NCI-H1436 (cell line): Measurements from ENCODE around the gene PPP1R1B.

Source experiments
- DNase-seq: peaks from one replicate; lab custom pipeline; 2025; lab: John Stamatoyannopoulos, UW

Gene PPP1R1B

GRCh38 chr17:39667945-39668924 is 41.5 kb downstream of the PPP1R1B start, which contains the start of gene PNMT:
PNMT (plus strand) TSS chr17:39668453; CDS start chr17:39668476, 23 bp downstream.
- peak; percentile 71 for DNase-seq

GRCh38 chr17:39669897-39670735 is 43.4 kb downstream of the PPP1R1B start:
- DNase-seq = no peak

- DNase-seq = no peak
Measured at GRCh38 chr17:39670746-39671145, 44.0 kb downstream of the PPP1R1B start.

GRCh38 chr17:39671651-39672521 is 45.1 kb downstream of the PPP1R1B start:
- peak; percentile 42 for DNase-seq

GRCh38 chr17:39672522-39673334 is 46.0 kb downstream of the PPP1R1B start:
- no peak for DNase-seq

GRCh38 chr17:39673335-39674081 is 46.8 kb downstream of the PPP1R1B start:
- DNase-seq = no peak

GRCh38 chr17:39674179-39674578 is 47.4 kb downstream of the PPP1R1B start:
- no peak for DNase-seq

- peak; percentile 99 for DNase-seq
Measured at GRCh38 chr17:39674702-39675389, 48.1 kb downstream of the PPP1R1B start.

- DNase-seq = no peak
Measured at GRCh38 chr17:39675390-39676082, 48.8 kb downstream of the PPP1R1B start.

GRCh38 chr17:39676198-39676819 is 49.6 kb downstream of the PPP1R1B start:
- DNase-seq = peak; percentile 83

GRCh38 chr17:39677072-39677471 is 50.3 kb downstream of the PPP1R1B start:
- no peak for DNase-seq

GRCh38 chr17:39677542-39678339 is 51.0 kb downstream of the PPP1R1B start:
- no peak for DNase-seq

- DNase-seq = no peak
Measured at GRCh38 chr17:39678340-39679116, 51.8 kb downstream of the PPP1R1B start.

GRCh38 chr17:39679521-39680192 is 52.9 kb downstream of the PPP1R1B start:
- no peak for DNase-seq

GRCh38 chr17:39683295-39683939 is 56.7 kb downstream of the PPP1R1B start:
- no peak for DNase-seq
